ENCODE measurements around the gene RASSF3. TPM values are rescaled to one million over a fixed set of nuclear protein-coding genes. Genes with fewer than 3 reads are reported as not detected.

Gene RASSF3
- total and polyA plus RNA-seq, 12 donors, result 21.6 to 159 (median 82.4) TPM

DNA sequence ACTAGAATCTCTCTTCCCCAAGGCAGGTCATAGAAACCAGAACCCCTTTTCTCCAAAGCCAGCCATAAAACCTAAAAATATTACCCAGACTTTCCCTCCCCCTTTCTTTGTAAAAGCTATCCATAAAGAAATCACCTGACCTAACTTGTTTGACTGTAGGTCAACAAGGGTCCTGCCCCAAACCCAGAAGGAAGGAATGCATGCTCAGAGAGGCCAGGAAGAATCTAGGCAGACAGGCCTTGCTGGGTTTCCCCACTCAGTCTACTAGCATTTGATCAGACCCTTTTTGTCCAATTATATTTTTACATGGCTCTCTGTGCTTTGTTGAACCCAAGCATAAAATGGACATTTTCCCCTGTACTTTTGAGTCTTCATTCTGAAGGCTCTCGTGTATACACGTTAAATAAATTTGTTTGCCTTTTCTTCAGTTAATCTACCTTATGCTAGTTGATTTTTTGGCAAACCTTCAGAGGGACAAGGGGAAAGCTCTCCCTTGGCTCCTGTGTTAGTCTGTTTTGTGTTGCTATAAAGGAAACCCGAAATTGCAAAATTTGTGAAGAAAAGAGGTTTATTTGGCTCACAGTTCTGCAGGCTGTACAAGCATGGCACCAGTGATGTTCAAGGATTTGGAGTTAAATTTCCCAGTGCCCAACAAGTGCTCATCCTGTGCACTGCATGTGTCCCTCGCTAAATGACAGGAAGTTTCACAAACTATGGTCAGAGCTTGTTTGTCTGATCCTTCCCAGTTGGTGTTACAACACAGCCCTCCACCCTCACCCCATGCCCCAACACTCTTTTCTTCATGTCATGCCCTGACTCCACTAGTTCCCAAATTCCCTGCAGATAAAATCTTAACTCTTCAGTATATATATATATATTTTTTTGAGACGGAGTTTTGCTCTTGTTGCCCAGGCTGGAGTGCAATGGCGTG is 14.2 kb upstream of the RASSF3 start:
- Histone ChIP-seq H3K9me3 (no peaks in the 10 kb centered on the region), H3K27ac (peak overlapping the region in 1 of 10 donors; percentile 79), H3K36me3 (no peaks in the 10 kb centered on the region), H3K4me1 (peaks cover 0 to 41% (median 0%) of the 10 kb centered on the region in 9 donors), H3K27me3 (no peaks in the 10 kb centered on the region), H3K4me3 (no peak overlapping the region)
- no peak for TF ChIP-seq CTCF (IDR thresholded peaks at IDR 0.05)
- intact Hi-C loops (cut with DNase I), result loop anchor here in 1 of 10 donors (5.0 kb wide), 1 partner anchor 34 kb away; no protein-coding TSS in a partner anchor
- 89 to 90% methylated on average over 6 of the region's 6 CpGs for WGBS, 2 donors
- DNase-seq (no peak), ATAC-seq (peak in 3 of 8 donors; percentile 54 to 61 (median 55))

- no peak for TF ChIP-seq CTCF (IDR thresholded peaks at IDR 0.05)
- Histone ChIP-seq H3K9me3 (no peaks in the 10 kb centered on the region), H3K36me3 (no peaks in the 10 kb centered on the region), H3K4me1 (peaks cover 0 to 41% (median 0%) of the 10 kb centered on the region in 9 donors), H3K4me3 (no peak overlapping the region), H3K27me3 (no peaks in the 10 kb centered on the region), H3K27ac (peak overlapping the region in 1 of 10 donors; percentile 22)
- no peak for DNase-seq
- intact Hi-C loops (cut with DNase I), result loop anchor here in 1 of 10 donors (5.0 kb wide), 1 partner anchor 37 kb away; no protein-coding TSS in a partner anchor
- ATAC-seq, result no peak
- WGBS, 2 donors, result 77 to 85% methylated on average over 4 of the region's 4 CpGs
Measured at GRCh38 chr12:64598831-64599230, 11.5 kb upstream of the RASSF3 start.

DNA sequence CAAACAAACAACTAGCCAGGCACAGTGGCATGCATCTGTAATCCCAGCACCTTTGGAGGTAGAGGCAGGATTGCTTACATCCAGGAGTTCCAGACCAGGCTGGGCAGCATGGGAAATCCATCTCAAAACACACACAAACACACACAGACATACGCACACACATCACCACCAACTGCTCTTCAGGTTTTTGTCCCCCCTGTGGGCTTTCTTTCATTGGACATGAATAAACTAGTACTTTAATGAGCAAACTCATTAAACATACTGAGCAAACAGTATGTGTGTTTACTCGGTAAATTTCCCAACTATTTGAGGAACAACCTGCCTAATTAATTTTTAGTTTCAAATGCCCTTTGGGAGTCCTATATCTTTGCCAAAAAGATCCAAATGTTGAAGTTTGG is 10.1 kb upstream of the RASSF3 start:
- Histone ChIP-seq H3K9me3 (no peaks in the 10 kb centered on the region), H3K4me3 (no peak overlapping the region), H3K27ac (no peak overlapping the region), H3K36me3 (no peaks in the 10 kb centered on the region), H3K4me1 (peaks cover 0 to 37% (median 0%) of the 10 kb centered on the region in 9 donors), H3K27me3 (no peaks in the 10 kb centered on the region)
- DNase-seq (no peak), ATAC-seq (no peak)
- 91 to 93% methylated on average over 2 of the region's 2 CpGs for WGBS, 2 donors
- no peak for TF ChIP-seq CTCF (IDR thresholded peaks at IDR 0.05)
- intact Hi-C loops (cut with DNase I), result loop anchor here in 1 of 10 donors (10.0 kb wide), 1 partner anchor 55 kb away; no protein-coding TSS in a partner anchor

DNA sequence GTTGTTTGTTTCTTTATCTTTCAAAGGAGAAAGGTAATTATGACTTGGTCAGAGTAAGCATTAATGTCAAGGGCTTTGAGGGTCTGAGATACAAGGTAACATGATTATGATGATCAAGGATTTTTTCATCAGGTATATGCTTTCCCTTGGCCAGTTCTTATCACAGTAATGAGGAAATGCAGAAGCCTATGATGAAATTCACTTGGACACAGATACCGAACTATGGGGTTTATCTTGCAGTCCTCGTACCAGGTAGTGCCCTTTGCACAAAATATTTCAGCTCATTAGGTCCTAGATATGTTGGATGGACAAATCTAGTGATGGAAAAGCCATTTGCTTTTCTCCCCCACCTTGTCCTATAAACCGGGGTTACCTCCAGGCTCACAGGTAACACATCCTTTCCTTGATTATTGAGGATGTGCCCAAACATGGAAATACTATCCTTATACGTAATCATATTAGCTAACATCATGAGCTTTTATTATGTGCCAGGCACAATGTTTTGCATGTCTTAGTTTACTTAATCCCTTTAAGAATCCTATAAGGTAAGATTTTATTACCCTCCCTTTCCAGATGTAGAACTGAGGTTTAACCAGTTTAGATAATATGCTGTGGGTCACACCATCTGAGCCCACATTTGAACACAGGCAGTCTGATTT is 7.0 kb upstream of the RASSF3 start:
- no peaks in the 10 kb centered on the region for H3K27me3 ChIP-seq
- no peaks in the 10 kb centered on the region for H3K36me3 ChIP-seq
- ATAC-seq (no peak), DNase-seq (no peak)
- intact Hi-C loops (cut with DNase I), result loop anchor here in 1 of 10 donors (10.0 kb wide), 1 partner anchor 59 kb away; no protein-coding TSS in a partner anchor
- peaks cover 0 to 14% (median 0%) of the 10 kb centered on the region in 9 donors for H3K4me1 ChIP-seq
- H3K9me3 ChIP-seq, result no peaks in the 10 kb centered on the region
- no peak for TF ChIP-seq CTCF (IDR thresholded peaks at IDR 0.05)
- no peak overlapping the region for H3K27ac ChIP-seq
- H3K4me3 ChIP-seq, result no peak overlapping the region
- WGBS, 2 donors, result 64 to 66% methylated on average over 4 of the region's 4 CpGs

Data from heart right ventricle (tissue), 16 donors.